SK-N-SH treated with all-trans-retinoic acid at 6 μM for 48 hours (cell line): ENCODE data around the gene DDX10.

Experiments used
- ATAC-seq: fragments of 200-7000 bp; cut with Tn5 transposase; 3 replicates; pipeline ENCODE4 v1.9.1; 2020; ENCODE audit warnings: mild to moderate bottlenecking, moderate library complexity
- ARNTL ChIP-seq: fragments of 450-650 bp; formaldehyde crosslinking; IDR thresholded peaks from 2 replicates; pipeline ENCODE4 v1.5.0; 2020; ENCODE audit warnings: low read depth, mild to moderate bottlenecking, moderate library complexity, borderline replicate concordance
- ESRRG ChIP-seq: fragments of 250-450 bp; sonication (Bioruptor Pico); IDR thresholded peaks from 2 replicates; pipeline ENCODE4 v1.6.1; 2021; ENCODE audit warnings: mild to moderate bottlenecking
- GLIS3 ChIP-seq: fragments of 250-450 bp; sonication (Bioruptor Pico); IDR thresholded peaks from 2 replicates; pipeline ENCODE4 v1.5.0; 2020; ENCODE audit warnings: mild to moderate bottlenecking, moderate library complexity
- ISL1 ChIP-seq: fragments of 250-450 bp; sonication (Bioruptor Pico); IDR thresholded peaks from 2 replicates; pipeline ENCODE4 v2.1.2; 2022; ENCODE audit warnings: mild to moderate bottlenecking, moderate library complexity
- OSR1 ChIP-seq: fragments of 250-450 bp; sonication (Bioruptor Pico); IDR thresholded peaks from 2 replicates; pipeline ENCODE4 v1.8.0; 2022; ENCODE audit warnings: moderate library complexity, mild to moderate bottlenecking, inconsistent platforms
- POU6F1 ChIP-seq: fragments of 250-450 bp; sonication (Bioruptor Pico); IDR thresholded peaks from 2 replicates; pipeline ENCODE4 v1.8.0; 2021; ENCODE audit warnings: low read depth, mild to moderate bottlenecking, moderate library complexity, borderline replicate concordance
- PPARA ChIP-seq: fragments of 250-450 bp; sonication (Bioruptor Pico); IDR thresholded peaks from 2 replicates; pipeline ENCODE4 v1.5.0; 2020; ENCODE audit warnings: mild to moderate bottlenecking, borderline replicate concordance
- RARB ChIP-seq: fragments of 250-450 bp; sonication (Bioruptor Pico); IDR thresholded peaks from 2 replicates; pipeline ENCODE4 v1.8.0; 2021; ENCODE audit warnings: mild to moderate bottlenecking, moderate library complexity
- SNAI2 ChIP-seq: fragments of 250-450 bp; sonication (Bioruptor Pico); IDR thresholded peaks from 2 replicates; pipeline ENCODE4 v1.5.0; 2020; ENCODE audit warnings: mild to moderate bottlenecking, moderate library complexity
- TCF4 ChIP-seq: fragments of 250-450 bp; sonication (Bioruptor Pico); IDR thresholded peaks from 2 replicates; pipeline ENCODE4 v1.8.0; 2021; ENCODE audit warnings: mild to moderate bottlenecking, moderate library complexity, borderline replicate concordance
- TOX ChIP-seq: fragments of 250-450 bp; sonication (Bioruptor Pico); IDR thresholded peaks from 2 replicates; pipeline ENCODE4 v1.8.0; 2021; ENCODE audit warnings: mild to moderate bottlenecking, moderate library complexity, borderline replicate concordance
- TSHZ2 ChIP-seq: fragments of 250-450 bp; sonication (Bioruptor Pico); IDR thresholded peaks from 2 replicates; pipeline ENCODE4 v1.5.0; 2020; ENCODE audit warnings: mild to moderate bottlenecking, moderate library complexity
- ZC3H10 ChIP-seq: fragments of 250-450 bp; sonication (Bioruptor Pico); IDR thresholded peaks from 2 replicates; pipeline ENCODE4 v1.5.1; 2021; ENCODE audit warnings: mild to moderate bottlenecking, moderate library complexity
- ZFP3 ChIP-seq: fragments of 250-450 bp; sonication (Bioruptor Pico); IDR thresholded peaks from 2 replicates; pipeline ENCODE4 v1.5.0; 2020; ENCODE audit warnings: mild to moderate bottlenecking, moderate library complexity
- ZFP30 ChIP-seq: fragments of 450-650 bp; formaldehyde crosslinking; IDR thresholded peaks from 2 replicates; pipeline ENCODE4 v1.5.0; 2022; ENCODE audit warnings: mild to moderate bottlenecking, moderate library complexity
- ZNF565 ChIP-seq: fragments of 450-650 bp; formaldehyde crosslinking; conservative IDR thresholded peaks from 2 replicates; pipeline ENCODE4 v1.5.0; 2020; ENCODE audit warnings: low read depth, mild to moderate bottlenecking, moderate library complexity
- ZNF70 ChIP-seq: fragments of 450-650 bp; formaldehyde crosslinking; IDR thresholded peaks from 2 replicates; pipeline ENCODE4 v1.5.0; 2020; ENCODE audit warnings: mild to moderate bottlenecking, moderate library complexity
- ZNF8 ChIP-seq: fragments of 450-650 bp; formaldehyde crosslinking; IDR thresholded peaks from 2 replicates; pipeline ENCODE4 v1.5.0; 2020; ENCODE audit warnings: mild to moderate bottlenecking, moderate library complexity
- TF ChIP-seq, protein P1 (sequence below): fragments of 250-450 bp; sonication (Bioruptor Pico); IDR thresholded peaks from 2 replicates; pipeline ENCODE4 v1.5.1; 2021; ENCODE audit warnings: mild to moderate bottlenecking, moderate library complexity
- TF ChIP-seq, protein P2 (sequence below): fragments of 250-450 bp; sonication (Bioruptor Pico); IDR thresholded peaks from 2 replicates; pipeline ENCODE4 v1.8.0; 2020; ENCODE audit warnings: mild to moderate bottlenecking, moderate library complexity, borderline replicate concordance
- TF ChIP-seq, protein P3 (sequence below): fragments of 250-450 bp; sonication (Bioruptor Pico); IDR thresholded peaks from 2 replicates; pipeline ENCODE4 v1.5.1; 2020; ENCODE audit warnings: low read depth, mild to moderate bottlenecking, moderate library complexity

Gene DDX10

DNA sequence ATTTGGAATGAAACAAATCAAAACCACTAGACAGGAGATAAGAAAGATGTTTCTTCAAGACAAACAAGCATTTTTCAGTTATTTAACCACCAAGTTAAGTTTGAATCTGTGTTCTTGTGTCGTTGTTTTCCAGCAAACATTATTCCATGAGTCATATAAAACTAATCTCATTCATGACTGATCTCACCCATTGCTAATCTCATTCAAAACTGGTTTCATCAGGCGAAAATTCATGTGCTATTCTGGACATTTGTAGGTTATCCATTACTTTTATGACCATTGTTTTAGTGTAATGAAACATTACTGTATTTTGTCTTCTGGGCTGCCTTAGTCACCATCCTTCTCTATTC lies 221.8 kb downstream of the DDX10 start:
- peak; percentile 66 for ATAC-seq
- TF ChIP-seq, protein P1, sequence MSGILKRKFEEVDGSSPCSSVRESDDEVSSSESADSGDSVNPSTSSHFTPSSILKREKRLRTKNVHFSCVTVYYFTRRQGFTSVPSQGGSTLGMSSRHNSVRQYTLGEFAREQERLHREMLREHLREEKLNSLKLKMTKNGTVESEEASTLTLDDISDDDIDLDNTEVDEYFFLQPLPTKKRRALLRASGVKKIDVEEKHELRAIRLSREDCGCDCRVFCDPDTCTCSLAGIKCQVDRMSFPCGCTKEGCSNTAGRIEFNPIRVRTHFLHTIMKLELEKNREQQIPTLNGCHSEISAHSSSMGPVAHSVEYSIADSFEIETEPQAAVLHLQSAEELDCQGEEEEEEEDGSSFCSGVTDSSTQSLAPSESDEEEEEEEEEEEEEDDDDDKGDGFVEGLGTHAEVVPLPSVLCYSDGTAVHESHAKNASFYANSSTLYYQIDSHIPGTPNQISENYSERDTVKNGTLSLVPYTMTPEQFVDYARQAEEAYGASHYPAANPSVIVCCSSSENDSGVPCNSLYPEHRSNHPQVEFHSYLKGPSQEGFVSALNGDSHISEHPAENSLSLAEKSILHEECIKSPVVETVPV: no peak
- TF ChIP-seq OSR1 (CRISPR knock-in tag) (no peak), ZNF8 (no peak), ZC3H10 (CRISPR knock-in tag) (no peak), TCF4 (CRISPR knock-in tag) (no peak), ESRRG (CRISPR knock-in tag) (no peak), ISL1 (CRISPR knock-in tag) (no peak), GLIS3 (CRISPR knock-in tag) (no peak), ZNF70 (no peak), ZNF565 (no peak), SNAI2 (CRISPR knock-in tag) (no peak), RARB (CRISPR knock-in tag) (no peak), POU6F1 (CRISPR knock-in tag) (no peak), ARNTL (CRISPR knock-in tag) (no peak), ZFP30 (CRISPR knock-in tag) (no peak), TOX (CRISPR knock-in tag) (no peak)
- TF ChIP-seq, protein P2, sequence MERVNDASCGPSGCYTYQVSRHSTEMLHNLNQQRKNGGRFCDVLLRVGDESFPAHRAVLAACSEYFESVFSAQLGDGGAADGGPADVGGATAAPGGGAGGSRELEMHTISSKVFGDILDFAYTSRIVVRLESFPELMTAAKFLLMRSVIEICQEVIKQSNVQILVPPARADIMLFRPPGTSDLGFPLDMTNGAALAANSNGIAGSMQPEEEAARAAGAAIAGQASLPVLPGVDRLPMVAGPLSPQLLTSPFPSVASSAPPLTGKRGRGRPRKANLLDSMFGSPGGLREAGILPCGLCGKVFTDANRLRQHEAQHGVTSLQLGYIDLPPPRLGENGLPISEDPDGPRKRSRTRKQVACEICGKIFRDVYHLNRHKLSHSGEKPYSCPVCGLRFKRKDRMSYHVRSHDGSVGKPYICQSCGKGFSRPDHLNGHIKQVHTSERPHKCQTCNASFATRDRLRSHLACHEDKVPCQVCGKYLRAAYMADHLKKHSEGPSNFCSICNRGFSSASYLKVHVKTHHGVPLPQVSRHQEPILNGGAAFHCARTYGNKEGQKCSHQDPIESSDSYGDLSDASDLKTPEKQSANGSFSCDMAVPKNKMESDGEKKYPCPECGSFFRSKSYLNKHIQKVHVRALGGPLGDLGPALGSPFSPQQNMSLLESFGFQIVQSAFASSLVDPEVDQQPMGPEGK (CRISPR knock-in tag): no peak
- TF ChIP-seq, protein P3, sequence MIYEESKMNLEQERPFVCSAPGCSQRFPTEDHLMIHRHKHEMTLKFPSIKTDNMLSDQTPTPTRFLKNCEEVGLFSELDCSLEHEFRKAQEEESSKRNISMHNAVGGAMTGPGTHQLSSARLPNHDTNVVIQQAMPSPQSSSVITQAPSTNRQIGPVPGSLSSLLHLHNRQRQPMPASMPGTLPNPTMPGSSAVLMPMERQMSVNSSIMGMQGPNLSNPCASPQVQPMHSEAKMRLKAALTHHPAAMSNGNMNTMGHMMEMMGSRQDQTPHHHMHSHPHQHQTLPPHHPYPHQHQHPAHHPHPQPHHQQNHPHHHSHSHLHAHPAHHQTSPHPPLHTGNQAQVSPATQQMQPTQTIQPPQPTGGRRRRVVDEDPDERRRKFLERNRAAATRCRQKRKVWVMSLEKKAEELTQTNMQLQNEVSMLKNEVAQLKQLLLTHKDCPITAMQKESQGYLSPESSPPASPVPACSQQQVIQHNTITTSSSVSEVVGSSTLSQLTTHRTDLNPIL (CRISPR knock-in tag): no peak

- no peak for ATAC-seq
- TF ChIP-seq RARB (CRISPR knock-in tag) (no peak), TOX (CRISPR knock-in tag) (no peak), TSHZ2 (CRISPR knock-in tag) (no peak), OSR1 (CRISPR knock-in tag) (no peak), PPARA (no peak), ZC3H10 (CRISPR knock-in tag) (no peak), ZFP3 (CRISPR knock-in tag) (no peak), ZFP30 (CRISPR knock-in tag) (no peak), ESRRG (CRISPR knock-in tag) (no peak), SNAI2 (CRISPR knock-in tag) (no peak), GLIS3 (CRISPR knock-in tag) (no peak), ZNF70 (no peak)
- TF ChIP-seq, protein P2 (CRISPR knock-in tag): no peak
- TF ChIP-seq, protein P1: no peak
- TF ChIP-seq, protein P3 (CRISPR knock-in tag): no peak
Measured at GRCh38 chr11:108887436-108888238, 222.8 kb downstream of the DDX10 start.
